HFFc6 (cell line): ENCODE results near the gene MRPL21. TPM values are rescaled to one million over a fixed set of nuclear protein-coding genes. Genes with fewer than 3 reads are reported as not detected.

Experiments used
- DNase-seq: peaks from one replicate; pipeline ENCODE4 v3.0.0-alpha.2; 2018
- H3K27ac Mint-ChIP-seq: 2 replicates; pipeline ENCODE4 v1.8.0; 2020; ENCODE audit warnings: mild to moderate bottlenecking, mixed read lengths
- H3K27me3 Mint-ChIP-seq: 2 replicates; pipeline ENCODE4 v1.8.0; 2021; ENCODE audit warnings: mild to moderate bottlenecking, moderate library complexity, mixed read lengths; ENCODE audit not compliant: insufficient read depth
- H3K36me3 Mint-ChIP-seq: 2 replicates; pipeline ENCODE4 v1.8.0; 2021; ENCODE audit warnings: low read depth, mixed read lengths
- H3K4me1 Mint-ChIP-seq: 2 replicates; pipeline ENCODE4 v1.8.0; 2020; ENCODE audit warnings: low read depth, mixed read lengths
- H3K4me3 Mint-ChIP-seq: 2 replicates; pipeline ENCODE4 v1.8.0; 2020; ENCODE audit warnings: mild to moderate bottlenecking, moderate library complexity, mixed read lengths
- H3K9me3 Mint-ChIP-seq: 2 replicates; pipeline ENCODE4 v1.8.0; 2020; ENCODE audit warnings: mild to moderate bottlenecking, mixed read lengths
- CTCF ChIP-seq: fragments of 200-600 bp; sonication (generic); IDR thresholded peaks from 2 replicates; pipeline ENCODE4 v1.5.0; 2021; ENCODE audit warnings: antibody characterized with exemption, mild to moderate bottlenecking
- total RNA-seq, 6 experiments: library from RNA; stranded (reverse); fragmentation: NEBNext Ultra II Directional; extraction: Animal tissue kit (Norgen Biotek cat#: 25700); gene quantifications; 2 replicates in 1 of 6; 3 replicates in 5 of 6; pipeline ENCODE4 v1.2.3, GENCODE V29; 2021

The MRPL21 gene
- total RNA-seq, 6 experiments from 2014 or later, result 60.8 to 69.9 (median 63.9) TPM

DNA sequence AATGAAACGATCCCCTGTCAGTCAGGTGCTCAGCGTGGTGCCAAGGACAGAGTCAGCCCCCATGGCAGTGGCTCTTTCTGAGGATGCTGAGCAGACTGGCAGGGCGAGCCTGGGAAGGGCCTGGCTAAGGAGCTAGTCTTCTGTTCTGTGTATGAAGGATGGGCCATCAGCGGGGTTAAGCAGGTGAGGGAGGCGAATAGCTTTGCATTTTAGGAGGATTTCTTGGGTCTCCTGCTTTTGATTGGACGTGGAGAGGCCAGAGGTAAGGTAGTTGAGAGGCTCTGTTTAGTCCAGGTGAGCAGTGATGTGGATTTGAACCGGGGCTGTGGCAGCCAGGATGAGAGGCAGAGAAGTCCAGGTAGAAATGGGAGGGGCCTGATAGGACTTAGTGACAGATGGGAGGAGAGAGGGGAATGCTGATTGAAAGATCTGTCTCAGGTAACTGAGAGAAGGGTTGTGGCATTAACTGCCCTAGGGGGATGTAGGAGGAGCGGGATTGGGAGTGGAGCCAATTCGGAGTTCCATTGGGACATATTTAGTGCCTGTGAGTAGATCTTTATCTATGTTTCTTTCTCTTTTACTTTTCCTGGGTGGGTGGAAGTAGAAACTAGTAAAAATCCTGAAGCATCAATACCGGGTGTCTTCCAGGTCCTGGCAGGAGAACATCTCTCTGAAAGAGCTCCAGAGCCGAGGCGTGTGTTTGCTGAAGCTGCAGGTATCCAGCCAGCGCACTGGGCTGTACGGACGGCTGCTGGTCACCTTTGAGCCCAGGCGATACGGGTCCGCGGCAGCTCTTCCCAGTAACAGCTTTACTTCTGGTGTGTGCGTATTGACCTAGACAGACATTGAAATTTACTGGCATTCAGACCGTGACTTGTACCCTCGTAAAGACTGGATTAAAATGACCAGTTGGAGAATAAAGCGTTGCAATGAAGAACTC is 2.1 kb upstream of the MRPL21 start:
- TF ChIP-seq CTCF, result no peak
- DNase-seq, result no peak
- Mint-ChIP-seq H3K9me3 (no peaks in the 10 kb centered on the region), H3K36me3 (peaks cover 17% of the 10 kb centered on the region), H3K27ac (peak overlapping the region; percentile 40), H3K4me3 (peak overlapping the region; percentile 98), H3K27me3 (peaks cover 3% of the 10 kb centered on the region; the same call in 1 of the 2 replicates), H3K4me1 (peaks cover 34% of the 10 kb centered on the region)

DNA sequence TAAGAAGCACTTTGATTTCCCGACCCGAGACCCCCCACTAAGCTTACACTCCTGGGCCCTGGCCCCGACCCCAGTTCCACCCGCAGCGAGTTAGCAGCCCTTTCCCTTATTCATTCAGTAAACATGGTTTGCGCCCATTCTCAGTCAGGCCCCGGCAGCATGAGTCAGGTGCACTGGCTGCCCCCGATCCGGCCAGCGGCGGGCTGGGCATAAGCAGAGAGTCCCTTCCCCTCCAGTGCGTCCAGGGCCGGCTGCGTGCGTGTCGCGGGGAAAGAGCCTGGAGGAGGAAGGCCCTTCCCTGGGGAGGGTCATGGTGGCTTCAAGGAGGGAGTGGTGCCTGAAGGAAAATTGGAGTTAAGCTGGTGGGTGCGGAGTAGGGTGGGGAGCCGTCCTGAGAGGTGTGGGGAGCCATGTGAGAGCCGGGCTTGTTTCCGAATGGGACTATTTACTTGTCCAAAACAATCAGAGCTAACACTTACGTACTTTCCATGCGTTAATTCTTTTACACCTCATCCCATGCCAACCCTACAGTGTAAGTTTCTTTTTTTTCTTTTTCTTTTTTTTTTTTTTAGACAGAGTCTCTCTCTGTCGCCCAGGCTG is 716 bp upstream of the MRPL21 start:
- no peaks in the 10 kb centered on the region for H3K9me3 Mint-ChIP-seq
- H3K4me1 Mint-ChIP-seq, result peaks cover 34% of the 10 kb centered on the region
- H3K27ac Mint-ChIP-seq, result peak overlapping the region; percentile 89
- peak overlapping the region; percentile 98 for H3K4me3 Mint-ChIP-seq
- peaks cover 14% of the 10 kb centered on the region for H3K36me3 Mint-ChIP-seq
- peaks cover 3% of the 10 kb centered on the region; the same call in 1 of the 2 replicates for H3K27me3 Mint-ChIP-seq
- DNase-seq, result peak; percentile 26
- no peak for TF ChIP-seq CTCF

DNA sequence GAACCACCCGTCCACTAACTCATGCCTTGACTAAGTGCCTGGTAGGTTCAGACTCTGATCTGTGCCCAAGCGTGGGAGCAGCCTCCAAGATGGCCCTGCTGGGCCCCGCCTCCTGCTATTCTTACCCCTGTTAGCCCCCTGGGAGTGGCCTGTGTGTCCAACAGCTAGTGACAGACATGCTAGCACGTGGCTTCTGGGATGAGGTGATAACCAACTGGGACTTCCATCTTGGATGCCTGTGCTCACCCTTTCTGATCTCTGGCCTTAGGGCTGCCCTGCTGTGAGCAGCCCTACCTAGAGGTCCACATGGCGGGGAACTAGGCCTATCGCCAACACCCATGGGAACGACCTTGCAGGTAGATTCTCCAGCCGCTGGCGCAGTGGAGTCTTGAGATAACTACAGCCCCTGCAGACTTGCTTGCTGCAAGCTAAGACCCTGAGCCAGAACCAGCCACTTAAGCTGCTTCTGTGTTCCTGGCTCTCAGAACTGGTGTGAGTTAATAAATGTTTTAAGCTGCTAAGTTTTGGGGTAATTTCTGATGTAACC is 2.7 kb downstream of the MRPL21 start:
- peaks cover 3% of the 10 kb centered on the region for H3K27me3 Mint-ChIP-seq
- no peaks in the 10 kb centered on the region for H3K9me3 Mint-ChIP-seq
- TF ChIP-seq CTCF, result no peak
- H3K4me1 Mint-ChIP-seq, result peaks cover 32% of the 10 kb centered on the region
- no peak for DNase-seq
- no peaks in the 10 kb centered on the region; the same call in none of the 2 replicates for H3K36me3 Mint-ChIP-seq
- no peak overlapping the region for H3K4me3 Mint-ChIP-seq
- H3K27ac Mint-ChIP-seq, result no peak overlapping the region

- H3K36me3 Mint-ChIP-seq, result peaks cover 9% of the 10 kb centered on the region; the same call in 1 of the 2 replicates
These were observed 6.2 kb downstream of the MRPL21 start for GRCh38 chr11:68897441-68897840.

More at GRCh38 chr11:68897441-68897840, 6.2 kb downstream of the MRPL21 start:
- no peaks in the 10 kb centered on the region for H3K9me3 Mint-ChIP-seq
- peaks cover 10% of the 10 kb centered on the region for H3K4me1 Mint-ChIP-seq
- no peaks in the 10 kb centered on the region; the same call in none of the 2 replicates for H3K27me3 Mint-ChIP-seq
- TF ChIP-seq CTCF, result no peak
- no peak for DNase-seq
- H3K27ac Mint-ChIP-seq, result no peak overlapping the region
- no peak overlapping the region for H3K4me3 Mint-ChIP-seq
